Small intestine (tissue), 7 donors: ENCODE results near the gene IYD. TPM values are rescaled to one million over a fixed set of nuclear protein-coding genes. Genes with fewer than 3 reads are reported as not detected.

Experiments used
- DNase-seq, 2 donors: peaks; one replicate each; pipeline versions ENCODE4 v3.0.0 to v3.0.0-alpha.2; 2013
- FAIRE-seq: peaks from 2 replicates; lab custom pipeline; 2012; peaks lifted over from hg19 to GRCh38; lab: Jason Lieb, UNC
- H3K27ac ChIP-seq, 3 donors: one replicate each; pipeline ENCODE4 v1.5.1; 2013; ENCODE audit warnings: low read length in 2 of 3, mild to moderate bottlenecking in 2 of 3, control low read depth in 1 of 3, inconsistent platforms in 1 of 3, low read depth in 1 of 3, moderate library complexity in 1 of 3
- H3K27me3 ChIP-seq, 3 donors: one replicate each; pipeline ENCODE4 v1.6.1; 2013; ENCODE audit warnings: low read length in 3 of 3, inconsistent platforms in 1 of 3; ENCODE audit not compliant: control insufficient read depth in 3 of 3, insufficient read depth in 3 of 3
- H3K36me3 ChIP-seq, 3 donors: one replicate each; pipeline ENCODE4 v1.6.1; 2013; ENCODE audit warnings: low read length in 3 of 3, inconsistent platforms in 1 of 3, low read depth in 1 of 3, mild to moderate bottlenecking in 1 of 3, moderate library complexity in 1 of 3; ENCODE audit not compliant: control insufficient read depth in 3 of 3, insufficient read depth in 2 of 3
- H3K4me1 ChIP-seq, 3 donors: one replicate each; pipeline ENCODE4 v1.6.1; 2013; ENCODE audit warnings: low read length in 2 of 3, inconsistent platforms in 1 of 3, low read depth in 1 of 3, mild to moderate bottlenecking in 1 of 3, moderate library complexity in 1 of 3; ENCODE audit not compliant: control insufficient read depth in 3 of 3, insufficient read depth in 2 of 3
- H3K4me3 ChIP-seq, 3 donors: one replicate each; pipeline ENCODE4 v1.5.1; 2013; ENCODE audit warnings: low read length in 3 of 3, control low read depth in 1 of 3, inconsistent platforms in 1 of 3, low read depth in 1 of 3, mild to moderate bottlenecking in 1 of 3, moderate library complexity in 1 of 3
- H3K9me3 ChIP-seq, 2 donors: one replicate each; pipeline ENCODE4 v1.6.1; 2013; ENCODE audit warnings: low read depth in 1 of 2, low read length in 1 of 2; ENCODE audit not compliant: control insufficient read depth in 2 of 2, insufficient read depth in 1 of 2
- WGBS, 3 donors: extraction: QIAGEN DNeasy Blood & Tissue Kit; methylation state at CpG; one replicate each; pipeline ENCODE4 v1.1.7; 2013; 5-methylcytosine and 5-hydroxymethylcytosine counted together
- polyA plus RNA-seq, 4 donors: library from polyadenylated mRNA; stranded (reverse) in 3 of 4; unstranded in 1 of 4; fragments of 200-250 nt in 3 of 4; fragments of 120-200 nt in 1 of 4; gene quantifications; one replicate each; pipeline versions ENCODE4 v1.2.1 to v1.2.3, GENCODE V29; 2013
- donor health status: healthy with polysubstance abuse.
- donor health status: control.
- donor health status: control.
- donor health status: Bipolar disorder and iron deficiency.
- donor health status: healthy.

Gene IYD
- polyA plus RNA-seq, 4 donors, result 5.3 to 17.1 (median 8.2) TPM

DNA sequence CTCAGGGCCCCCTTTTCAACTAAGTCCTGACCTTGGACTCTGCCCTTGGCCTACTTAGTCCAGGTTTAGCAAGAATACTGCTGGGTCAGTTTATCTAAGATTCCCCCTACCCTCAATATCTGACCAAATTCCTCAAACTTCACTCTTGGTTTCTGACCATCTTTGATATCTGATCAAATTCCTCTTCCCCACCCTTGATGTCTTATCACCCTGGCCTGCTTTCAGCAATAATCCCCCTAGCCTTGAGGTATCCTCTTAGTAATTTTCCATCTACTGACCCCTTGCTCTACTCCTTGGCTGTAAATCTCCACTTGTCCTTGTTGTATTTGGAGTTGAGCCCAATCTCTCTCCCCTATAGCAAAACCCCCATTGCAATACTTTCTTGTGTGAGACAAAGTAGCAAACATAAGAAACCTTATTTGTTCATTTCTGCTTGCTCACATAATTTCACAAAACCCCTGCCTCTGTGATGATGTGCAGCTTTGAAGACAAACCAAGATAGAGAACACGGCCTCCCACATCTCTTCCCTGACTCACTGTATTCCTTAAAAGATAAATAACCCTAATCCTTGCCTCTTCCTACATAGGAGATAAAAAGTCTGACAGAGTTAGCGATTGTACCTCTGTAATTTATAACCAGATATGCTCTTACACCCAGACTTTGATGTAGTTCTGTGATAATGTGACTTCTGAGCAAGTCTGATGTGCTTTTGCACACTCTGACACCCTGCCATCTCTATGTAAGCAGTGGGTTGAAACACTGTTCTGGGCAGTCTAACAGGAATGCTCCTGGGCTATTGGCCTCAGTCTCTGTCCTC, 13.8 kb upstream of the IYD start:
- Histone ChIP-seq H3K4me1 (no peaks in the 10 kb centered on the region), H3K9me3 (no peaks in the 10 kb centered on the region), H3K36me3 (no peaks in the 10 kb centered on the region), H3K27me3 (no peaks in the 10 kb centered on the region), H3K4me3 (no peak overlapping the region), H3K27ac (no peak overlapping the region)
- 28 to 61% (median 48%) methylated on average over 2 of the region's 2 CpGs for WGBS, 3 donors
- FAIRE-seq, result no peak
- no peak for DNase-seq

DNA sequence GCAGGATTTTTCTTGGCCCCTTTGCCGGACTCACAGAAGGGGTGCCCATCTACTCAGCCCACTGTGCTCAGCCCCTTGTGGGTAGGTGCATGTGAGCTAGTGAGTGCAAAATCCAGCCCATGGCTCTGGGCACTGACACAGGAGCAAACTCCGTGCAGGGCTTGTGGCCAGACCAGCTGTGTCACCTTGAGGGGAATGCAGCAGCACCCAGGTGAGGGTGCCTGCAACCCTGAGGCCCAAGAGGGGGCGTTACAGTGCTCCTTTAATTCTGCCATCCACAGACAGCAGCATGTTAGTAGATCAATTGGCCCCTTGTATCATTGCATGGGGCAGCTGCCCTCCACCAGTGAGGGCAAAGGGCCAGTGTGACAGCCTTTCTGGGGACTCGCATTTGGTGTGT, 12.9 kb upstream of the IYD start:
- Histone ChIP-seq H3K27ac (no peak overlapping the region), H3K27me3 (no peaks in the 10 kb centered on the region), H3K4me1 (no peaks in the 10 kb centered on the region), H3K4me3 (no peak overlapping the region), H3K9me3 (no peaks in the 10 kb centered on the region), H3K36me3 (no peaks in the 10 kb centered on the region)
- WGBS, 3 donors, result 57 to 82% (median 72%) methylated on average over 4 of the region's 4 CpGs
- DNase-seq (no peak), FAIRE-seq (no peak)

DNA sequence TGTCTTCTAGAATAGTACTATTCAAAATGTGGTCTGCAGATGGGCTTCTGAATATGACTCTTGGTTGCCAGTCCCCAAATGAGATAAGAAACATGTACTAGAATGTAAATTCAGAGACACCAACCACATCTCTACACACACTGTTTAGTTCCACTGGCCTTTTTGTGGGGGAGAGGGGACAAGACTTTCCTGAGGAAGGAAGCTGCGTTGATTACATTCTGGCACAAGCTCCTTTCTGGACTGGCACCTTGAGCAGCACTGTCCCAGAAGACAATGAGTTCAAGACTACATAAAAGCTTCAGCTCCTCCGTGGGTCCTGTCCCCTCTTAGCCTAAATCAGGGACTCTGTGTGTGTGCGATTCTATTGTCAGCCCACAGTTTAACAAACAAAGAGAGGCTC, 6.9 kb upstream of the IYD start:
- Histone ChIP-seq H3K4me1 (no peaks in the 10 kb centered on the region), H3K27ac (no peak overlapping the region), H3K36me3 (no peaks in the 10 kb centered on the region), H3K4me3 (no peak overlapping the region), H3K9me3 (no peaks in the 10 kb centered on the region), H3K27me3 (no peaks in the 10 kb centered on the region)
- DNase-seq (no peak), FAIRE-seq (no peak)
- WGBS, 3 donors, result 84 to 93% (median 87%) methylated on average over 3 of the region's 3 CpGs

DNA sequence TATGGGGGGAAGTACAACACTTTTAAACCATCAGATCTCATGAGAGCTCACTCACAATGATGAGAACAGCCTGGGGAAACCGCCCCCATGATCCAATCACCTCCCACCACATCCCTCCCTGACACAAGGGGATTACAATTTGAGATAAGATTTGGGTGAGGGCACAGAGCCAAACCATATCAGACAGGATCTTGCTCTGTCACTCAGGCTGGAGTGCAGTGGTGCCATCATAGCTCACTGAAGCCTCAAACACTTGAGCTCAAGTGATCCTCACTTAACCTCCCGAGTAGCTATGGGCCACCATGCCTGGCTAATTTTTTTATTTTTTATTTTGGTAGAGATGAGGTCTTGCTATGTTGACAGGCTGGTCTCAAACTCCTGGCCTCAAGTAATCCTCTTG, 5.1 kb upstream of the IYD start:
- H3K4me1 ChIP-seq, result peaks cover 0 to 7% (median 0%) of the 10 kb centered on the region in 3 donors
- H3K27ac ChIP-seq, result no peak overlapping the region
- no peaks in the 10 kb centered on the region for H3K9me3 ChIP-seq
- no peaks in the 10 kb centered on the region for H3K36me3 ChIP-seq
- H3K4me3 ChIP-seq, result no peak overlapping the region
- no peaks in the 10 kb centered on the region for H3K27me3 ChIP-seq
- DNase-seq (no peak), FAIRE-seq (no peak)
- WGBS, 3 donors, result 79 to 84% (median 83%) methylated on average over 2 of the region's 2 CpGs

DNA sequence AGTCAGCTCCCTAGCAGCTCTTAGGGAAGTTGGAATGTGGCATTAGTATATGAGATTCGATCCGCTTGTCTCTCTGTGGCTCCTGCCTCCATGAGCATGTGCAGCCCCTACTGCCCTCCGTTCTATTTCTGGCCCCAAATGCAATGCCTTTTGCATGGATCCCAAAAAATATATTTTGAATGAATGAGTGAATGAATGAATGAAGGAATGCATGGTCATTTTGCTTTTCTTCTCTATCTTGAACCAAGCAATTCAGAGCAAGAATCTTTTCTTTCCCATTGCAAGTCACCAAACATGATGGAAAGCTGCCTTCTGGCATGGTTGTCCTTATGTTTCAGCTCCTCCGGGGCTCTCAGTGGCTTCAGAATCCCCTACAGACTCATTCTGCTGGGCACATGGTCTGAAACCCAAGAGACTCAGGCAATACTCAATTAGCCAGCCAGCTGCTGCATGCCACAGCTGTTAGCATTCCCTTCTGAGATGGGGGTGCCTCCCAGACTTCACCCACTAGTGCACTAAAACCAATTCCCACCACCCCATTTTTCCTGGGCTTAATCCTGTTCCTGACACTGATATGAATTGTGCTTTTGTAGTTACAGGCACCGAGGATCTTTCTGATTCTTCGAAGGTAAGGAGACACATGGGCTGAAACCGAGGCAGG, 2.6 kb upstream of the IYD start:
- DNase-seq, result no peak
- no peaks in the 10 kb centered on the region for H3K27me3 ChIP-seq
- no peak for FAIRE-seq
- no peaks in the 10 kb centered on the region for H3K36me3 ChIP-seq
- WGBS, 3 donors, result 89 to 94% (median 89%) methylated on average over 7 of the region's 7 CpGs
- peaks cover 0 to 24% (median 0%) of the 10 kb centered on the region in 3 donors for H3K4me1 ChIP-seq
- no peak overlapping the region for H3K4me3 ChIP-seq
- H3K27ac ChIP-seq, result no peak overlapping the region
- no peaks in the 10 kb centered on the region for H3K9me3 ChIP-seq

DNA sequence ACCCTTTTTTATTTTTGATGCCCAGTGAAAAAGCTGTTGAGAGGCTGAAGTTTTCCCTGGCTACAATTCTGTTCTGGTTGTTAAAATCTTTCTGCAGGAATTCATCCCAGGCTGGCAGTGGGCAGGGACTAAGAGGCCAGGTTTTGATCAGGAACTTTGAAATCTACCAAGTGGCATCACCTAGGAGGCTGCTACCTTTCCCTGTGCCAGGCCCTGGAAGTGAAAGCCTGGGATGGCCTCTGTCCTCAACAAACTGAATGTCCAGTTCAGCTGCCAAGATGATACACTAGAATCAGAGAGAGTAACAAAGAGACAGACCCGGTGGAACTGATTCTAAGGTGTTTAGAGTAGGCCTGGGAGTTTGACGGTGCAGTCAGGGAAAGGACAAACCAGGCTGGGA, 596 bp downstream of the IYD start:
- H3K27ac ChIP-seq, result peak overlapping the region in 2 of 3 donors; percentile 69 to 82
- no peaks in the 10 kb centered on the region for H3K36me3 ChIP-seq
- H3K27me3 ChIP-seq, result no peaks in the 10 kb centered on the region
- H3K4me1 ChIP-seq, result peaks cover 0 to 31% (median 0%) of the 10 kb centered on the region in 3 donors
- no peaks in the 10 kb centered on the region for H3K9me3 ChIP-seq
- WGBS, 3 donors, result 81 to 90% (median 87%) methylated on average over 2 of the region's 2 CpGs
- peak in 1 of 2 donors; percentile 11 for DNase-seq
- H3K4me3 ChIP-seq, result peak overlapping the region in 1 of 3 donors; percentile 33
- no peak for FAIRE-seq

DNA sequence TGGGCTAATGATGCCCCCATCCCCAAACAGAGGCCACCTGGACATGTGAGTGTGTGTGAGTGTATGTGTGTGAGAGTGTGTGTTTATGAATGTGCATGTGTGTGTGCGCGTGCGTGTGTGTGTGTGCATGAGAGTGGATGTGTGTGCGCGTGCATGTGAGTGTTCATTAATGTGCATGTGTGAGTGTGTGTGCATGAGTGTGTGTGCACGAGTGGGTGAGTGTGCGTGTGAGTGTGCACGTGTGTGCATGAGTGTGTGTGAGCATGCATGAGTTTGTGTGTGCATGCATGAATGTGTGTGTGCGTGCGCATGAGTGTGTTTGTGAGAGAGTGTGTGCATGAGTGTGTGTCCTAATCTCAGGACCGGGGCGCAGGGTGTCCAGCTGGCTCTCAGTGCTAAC, 1.3 kb downstream of the IYD start:
- no peak for FAIRE-seq

DNA sequence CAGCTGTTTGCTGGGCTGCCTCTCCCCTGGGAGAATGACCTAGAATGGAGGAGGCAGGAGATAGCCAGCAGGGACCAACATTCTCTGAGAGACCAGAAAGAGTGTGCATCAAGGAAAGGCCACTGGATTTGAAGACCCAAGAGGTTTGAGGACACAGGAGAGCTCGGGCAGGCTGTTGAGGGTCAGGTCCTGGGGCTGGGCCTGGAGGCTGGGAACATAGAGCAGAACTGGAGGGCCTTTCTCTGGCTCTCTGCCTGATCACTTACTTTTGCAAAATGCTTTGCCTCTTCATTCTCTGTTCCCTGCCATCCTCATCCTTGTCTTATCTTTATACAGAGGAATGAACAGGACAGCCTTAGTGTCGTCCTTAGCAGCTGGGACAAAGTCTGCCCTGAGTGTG, 2.5 kb downstream of the IYD start:
- FAIRE-seq, result no peak
- WGBS, 3 donors, result 48 to 64% (median 56%) methylated on average over 2 of the region's 2 CpGs
- Histone ChIP-seq H3K9me3 (no peaks in the 10 kb centered on the region), H3K27me3 (no peaks in the 10 kb centered on the region), H3K36me3 (no peaks in the 10 kb centered on the region), H3K4me1 (peaks cover 0 to 31% (median 0%) of the 10 kb centered on the region in 3 donors), H3K4me3 (no peak overlapping the region), H3K27ac (no peak overlapping the region)
- DNase-seq, result peak in 1 of 2 donors; percentile 10

More for the DNA sequence above, 1.3 kb downstream of the IYD start:
- Histone ChIP-seq H3K27ac (no peak overlapping the region), H3K27me3 (no peaks in the 10 kb centered on the region), H3K4me3 (peak overlapping the region in 1 of 3 donors; percentile 33), H3K36me3 (no peaks in the 10 kb centered on the region), H3K4me1 (peaks cover 0 to 31% (median 0%) of the 10 kb centered on the region in 3 donors), H3K9me3 (no peaks in the 10 kb centered on the region)
- WGBS, 3 donors, result 82 to 89% (median 88%) methylated on average over 12 of the region's 12 CpGs
- no peak for DNase-seq
